WERI-Rb-1 (cell line): Measurements from ENCODE around the gene GABRB1.

ENCODE experiments used
- DNase-seq: peaks from one replicate; pipeline ENCODE4 v3.0.0-alpha.2; 2020
- H3K27ac ChIP-seq: fragments of 250-450 bp; sonication (Bioruptor Pico); 2 replicates; pipeline ENCODE4 v1.5.1; 2020; ENCODE audit warnings: mild to moderate bottlenecking, moderate library complexity
- H3K27me3 ChIP-seq: fragments of 250-450 bp; sonication (Bioruptor Pico); 2 replicates; pipeline ENCODE4 v1.5.1; 2021; ENCODE audit warnings: mild to moderate bottlenecking, low read depth, moderate library complexity; ENCODE audit not compliant: insufficient read depth, severe bottlenecking
- H3K36me3 ChIP-seq: fragments of 250-450 bp; sonication (Bioruptor Pico); 2 replicates; pipeline ENCODE4 v1.5.1; 2020; ENCODE audit warnings: mild to moderate bottlenecking, moderate library complexity
- H3K4me3 ChIP-seq: 2 replicates; pipeline ENCODE4 v1.5.1; 2011; ENCODE audit warnings: low read depth, mild to moderate bottlenecking, control low read depth, low read length
- H3K9me3 ChIP-seq: fragments of 250-450 bp; sonication (Bioruptor Pico); 2 replicates; pipeline ENCODE4 v1.5.1; 2021; ENCODE audit warnings: mild to moderate bottlenecking, moderate library complexity; ENCODE audit not compliant: severe bottlenecking
- TF ChIP-seq, protein P1 (sequence below): IDR thresholded peaks from 2 replicates; pipeline ENCODE4 v1.5.1; 2011; ENCODE audit warnings: low read depth, mild to moderate bottlenecking, control low read depth, inconsistent platforms, low read length

Gene GABRB1

GRCh38 chr4:47312170-47312569 lies 280.8 kb downstream of the GABRB1 start:
- Histone ChIP-seq H3K4me3 (no peak overlapping the region), H3K36me3 (no peaks in the 10 kb centered on the region), H3K9me3 (no peaks in the 10 kb centered on the region), H3K27me3 (no peaks in the 10 kb centered on the region), H3K27ac (no peak overlapping the region)
- TF ChIP-seq, protein P1, sequence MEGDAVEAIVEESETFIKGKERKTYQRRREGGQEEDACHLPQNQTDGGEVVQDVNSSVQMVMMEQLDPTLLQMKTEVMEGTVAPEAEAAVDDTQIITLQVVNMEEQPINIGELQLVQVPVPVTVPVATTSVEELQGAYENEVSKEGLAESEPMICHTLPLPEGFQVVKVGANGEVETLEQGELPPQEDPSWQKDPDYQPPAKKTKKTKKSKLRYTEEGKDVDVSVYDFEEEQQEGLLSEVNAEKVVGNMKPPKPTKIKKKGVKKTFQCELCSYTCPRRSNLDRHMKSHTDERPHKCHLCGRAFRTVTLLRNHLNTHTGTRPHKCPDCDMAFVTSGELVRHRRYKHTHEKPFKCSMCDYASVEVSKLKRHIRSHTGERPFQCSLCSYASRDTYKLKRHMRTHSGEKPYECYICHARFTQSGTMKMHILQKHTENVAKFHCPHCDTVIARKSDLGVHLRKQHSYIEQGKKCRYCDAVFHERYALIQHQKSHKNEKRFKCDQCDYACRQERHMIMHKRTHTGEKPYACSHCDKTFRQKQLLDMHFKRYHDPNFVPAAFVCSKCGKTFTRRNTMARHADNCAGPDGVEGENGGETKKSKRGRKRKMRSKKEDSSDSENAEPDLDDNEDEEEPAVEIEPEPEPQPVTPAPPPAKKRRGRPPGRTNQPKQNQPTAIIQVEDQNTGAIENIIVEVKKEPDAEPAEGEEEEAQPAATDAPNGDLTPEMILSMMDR = no peak
- DNase-seq = no peak

- TF ChIP-seq, protein P1 = no peak
- no peak overlapping the region for H3K27ac ChIP-seq
- H3K4me3 ChIP-seq = no peak overlapping the region
- DNase-seq = no peak
- H3K36me3 ChIP-seq = no peaks in the 10 kb centered on the region
- no peaks in the 10 kb centered on the region for H3K27me3 ChIP-seq
- no peaks in the 10 kb centered on the region for H3K9me3 ChIP-seq
Observed at GRCh38 chr4:47313384-47313783, 282.0 kb downstream of the GABRB1 start.

- no peak overlapping the region for H3K27ac ChIP-seq
- H3K4me3 ChIP-seq = no peak overlapping the region
- TF ChIP-seq, protein P1 = no peak
- no peak for DNase-seq
- no peaks in the 10 kb centered on the region for H3K36me3 ChIP-seq
- H3K27me3 ChIP-seq = no peaks in the 10 kb centered on the region
- no peaks in the 10 kb centered on the region for H3K9me3 ChIP-seq
Observed at GRCh38 chr4:47315346-47315745, 284.0 kb downstream of the GABRB1 start.

- Histone ChIP-seq H3K9me3 (no peaks in the 10 kb centered on the region), H3K4me3 (no peak overlapping the region), H3K27me3 (no peaks in the 10 kb centered on the region), H3K36me3 (no peaks in the 10 kb centered on the region), H3K27ac (no peak overlapping the region)
- DNase-seq = no peak
- TF ChIP-seq, protein P1 = no peak
Observed at GRCh38 chr4:47326025-47326424, 294.7 kb downstream of the GABRB1 start.

GRCh38 chr4:47330866-47331265 lies 299.5 kb downstream of the GABRB1 start:
- Histone ChIP-seq H3K36me3 (no peaks in the 10 kb centered on the region), H3K27me3 (no peaks in the 10 kb centered on the region), H3K4me3 (no peak overlapping the region), H3K9me3 (no peaks in the 10 kb centered on the region), H3K27ac (no peak overlapping the region)
- TF ChIP-seq, protein P1 = no peak
- DNase-seq = no peak

DNA sequence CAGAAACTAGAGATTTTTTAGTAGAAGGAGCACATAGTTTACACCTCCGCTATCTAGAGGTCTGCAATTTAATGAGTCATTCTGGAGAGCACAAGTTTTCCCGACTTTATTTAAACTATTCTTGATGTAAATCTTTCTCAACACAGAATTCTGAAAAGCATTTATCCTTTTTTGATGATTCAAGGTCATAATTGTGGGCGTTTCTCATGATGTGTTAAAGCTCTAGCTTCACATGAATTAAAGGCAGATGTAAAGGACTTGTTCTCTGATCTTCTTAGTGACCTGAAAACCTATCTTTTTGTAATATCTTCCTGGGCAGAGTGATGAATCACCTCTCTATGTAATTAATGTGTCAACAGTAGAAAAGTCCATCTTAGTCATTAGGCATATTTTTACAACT lies 303.3 kb downstream of the GABRB1 start:
- H3K4me3 ChIP-seq = no peak overlapping the region
- no peaks in the 10 kb centered on the region for H3K36me3 ChIP-seq
- TF ChIP-seq, protein P1 = no peak
- no peak overlapping the region for H3K27ac ChIP-seq
- no peaks in the 10 kb centered on the region for H3K27me3 ChIP-seq
- no peaks in the 10 kb centered on the region for H3K9me3 ChIP-seq
- DNase-seq = no peak
